K562 (cell line): Measurements from ENCODE around the gene MZB1.

Source experiments
- DIDO1 ChIP-seq: fragments of 450-650 bp; IDR thresholded peaks from 2 replicates; pipeline ENCODE4 v1.6.1; 2016; ENCODE audit warnings: low read depth, missing biosample characterization, missing genetic modification characterization
- POLR2AphosphoS5 ChIP-seq: IDR thresholded peaks from 2 replicates; pipeline ENCODE4 v1.6.1; 2011; ENCODE audit warnings: mild to moderate bottlenecking, low read depth, low read length, moderate library complexity; ENCODE audit not compliant: control insufficient read depth, insufficient read depth
- PURB ChIP-seq: sonication (generic); formaldehyde crosslinking; IDR thresholded peaks from 2 replicates; pipeline ENCODE4 v1.9.0; 2021; ENCODE audit warnings: low read depth, mild to moderate bottlenecking, missing genetic modification reagents
- SIN3A ChIP-seq, 2 experiments: fragments of 150-350 bp in 1 of 2; IDR thresholded peaks; 2 replicates each; pipeline ENCODE4 v1.6.1; 2011 to 2016; ENCODE audit warnings: borderline replicate concordance in 2 of 2, low read depth in 2 of 2, low read length in 2 of 2, mild to moderate bottlenecking in 2 of 2, moderate library complexity in 2 of 2; ENCODE audit not compliant: control insufficient read depth in 1 of 2
- TCF7L2 ChIP-seq: fragments of 150-350 bp; IDR thresholded peaks from 2 replicates; pipeline ENCODE4 v1.6.1; 2016; ENCODE audit warnings: low read depth, mild to moderate bottlenecking, low read length, moderate library complexity
- ZFX ChIP-seq: sonication (generic); formaldehyde crosslinking; IDR thresholded peaks from 2 replicates; pipeline ENCODE4 v1.8.0; 2022; ENCODE audit warnings: mild to moderate bottlenecking, missing genetic modification reagents, moderate library complexity
- ZNF561 ChIP-seq: fragments of 450-650 bp; formaldehyde crosslinking; conservative IDR thresholded peaks from 2 replicates; pipeline ENCODE4 v1.4.0; 2020; ENCODE audit warnings: mild to moderate bottlenecking, moderate library complexity
- TF ChIP-seq, protein P1 (sequence below), 2 experiments: IDR thresholded peaks; 2 replicates each; pipeline ENCODE4 v1.6.1; 2011; ENCODE audit warnings: borderline replicate concordance in 1 of 2, control low read depth in 1 of 2, low read depth in 1 of 2, low read length in 1 of 2, mild to moderate bottlenecking in 1 of 2, mixed read lengths in 1 of 2, moderate library complexity in 1 of 2; ENCODE audit not compliant: insufficient read depth in 1 of 2, insufficient read length in 1 of 2, poor library complexity in 1 of 2, severe bottlenecking in 1 of 2; ENCODE audit errors: extremely low read depth in 1 of 2
- TF ChIP-seq, protein P2 (sequence below), 3 experiments: IDR thresholded peaks in 2 of 3; conservative IDR thresholded peaks in 1 of 3; 2 replicates each; pipeline ENCODE4 v1.5.1; 2011 to 2012; ENCODE audit warnings: low read length in 3 of 3, mild to moderate bottlenecking in 3 of 3, control low read depth in 2 of 3, improper control_type of control experiment in 1 of 3, inconsistent platforms in 1 of 3, low read depth in 1 of 3, mixed read lengths in 1 of 3, moderate library complexity in 1 of 3; ENCODE audit not compliant: insufficient read depth in 2 of 3

DNA sequence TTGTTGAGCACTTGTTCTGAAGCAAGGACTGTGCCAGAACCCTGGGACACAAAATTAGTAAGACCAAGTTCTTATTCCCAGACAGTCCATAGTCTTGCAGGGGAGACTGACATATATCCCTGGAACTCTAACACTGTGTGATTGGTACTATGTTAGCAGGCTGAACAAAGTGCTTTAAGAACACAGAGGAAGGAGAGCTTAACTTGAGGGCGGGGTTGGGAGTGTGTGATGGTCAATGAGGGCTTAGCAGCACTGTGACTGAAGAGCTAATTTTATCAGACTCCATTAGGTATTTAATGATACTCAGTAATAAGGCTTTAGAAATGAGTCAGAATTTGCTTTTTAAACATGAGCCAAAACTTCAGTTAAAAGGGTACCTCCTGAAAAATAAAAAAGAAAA, 29.1 kb upstream of the MZB1 start:
- TF ChIP-seq DIDO1 (tag) (no peak), PURB (CRISPR knock-in tag) (no peak), POLR2AphosphoS5 (no peak), ZNF561 (CRISPR knock-in tag) (no peak), TCF7L2 (no peak), ZFX (CRISPR knock-in tag) (no peak), SIN3A (IDR thresholded peaks at IDR 0.05; ENCODE audit: borderline replicate concordance in 2 of 2, control insufficient read depth in 1 of 2, low read depth in 2 of 2, low read length in 2 of 2) (no peak)
- TF ChIP-seq, protein P1, sequence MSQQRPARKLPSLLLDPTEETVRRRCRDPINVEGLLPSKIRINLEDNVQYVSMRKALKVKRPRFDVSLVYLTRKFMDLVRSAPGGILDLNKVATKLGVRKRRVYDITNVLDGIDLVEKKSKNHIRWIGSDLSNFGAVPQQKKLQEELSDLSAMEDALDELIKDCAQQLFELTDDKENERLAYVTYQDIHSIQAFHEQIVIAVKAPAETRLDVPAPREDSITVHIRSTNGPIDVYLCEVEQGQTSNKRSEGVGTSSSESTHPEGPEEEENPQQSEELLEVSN (IDR thresholded peaks at IDR 0.05; ENCODE audit: borderline replicate concordance in 1 of 2, extremely low read depth in 1 of 2, insufficient read depth in 1 of 2, insufficient read length in 1 of 2, low read depth in 1 of 2, low read length in 1 of 2, poor library complexity in 1 of 2, severe bottlenecking in 1 of 2), result no peak
- TF ChIP-seq, protein P2, sequence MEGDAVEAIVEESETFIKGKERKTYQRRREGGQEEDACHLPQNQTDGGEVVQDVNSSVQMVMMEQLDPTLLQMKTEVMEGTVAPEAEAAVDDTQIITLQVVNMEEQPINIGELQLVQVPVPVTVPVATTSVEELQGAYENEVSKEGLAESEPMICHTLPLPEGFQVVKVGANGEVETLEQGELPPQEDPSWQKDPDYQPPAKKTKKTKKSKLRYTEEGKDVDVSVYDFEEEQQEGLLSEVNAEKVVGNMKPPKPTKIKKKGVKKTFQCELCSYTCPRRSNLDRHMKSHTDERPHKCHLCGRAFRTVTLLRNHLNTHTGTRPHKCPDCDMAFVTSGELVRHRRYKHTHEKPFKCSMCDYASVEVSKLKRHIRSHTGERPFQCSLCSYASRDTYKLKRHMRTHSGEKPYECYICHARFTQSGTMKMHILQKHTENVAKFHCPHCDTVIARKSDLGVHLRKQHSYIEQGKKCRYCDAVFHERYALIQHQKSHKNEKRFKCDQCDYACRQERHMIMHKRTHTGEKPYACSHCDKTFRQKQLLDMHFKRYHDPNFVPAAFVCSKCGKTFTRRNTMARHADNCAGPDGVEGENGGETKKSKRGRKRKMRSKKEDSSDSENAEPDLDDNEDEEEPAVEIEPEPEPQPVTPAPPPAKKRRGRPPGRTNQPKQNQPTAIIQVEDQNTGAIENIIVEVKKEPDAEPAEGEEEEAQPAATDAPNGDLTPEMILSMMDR (IDR thresholded peaks at IDR 0.05 in 2 of 3, conservative IDR thresholded peaks at IDR 0.05 in 1 of 3; ENCODE audit: insufficient read depth in 2 of 3, low read depth in 1 of 3, low read length in 3 of 3), result no peak
